ENCODE data around the gene SRP9. TPM values are rescaled to one million over a fixed set of nuclear protein-coding genes. Genes with fewer than 3 reads are reported as not detected.

The SRP9 gene
- total and polyA plus RNA-seq, 2 donors (not counting 1 experiment from before 2014, with no cell fraction given) = 73.4 to 117 TPM

GRCh38 chr1:225825078-225825477, 47.5 kb downstream of the SRP9 start:
- ATAC-seq (ENCODE audit: low read depth) (no peak), DNase-seq (no peak)
- Histone ChIP-seq H2AFZ (ENCODE audit: insufficient read depth, low read depth, low read length, poor library complexity, severe bottlenecking) (no peak overlapping the region), H4K20me1 (ENCODE audit: control insufficient read depth, insufficient read depth, low read length, poor library complexity, severe bottlenecking) (no peaks in the 10 kb centered on the region), H3K4me2 (replicated peaks; ENCODE audit: low read depth, low read length, poor library complexity, severe bottlenecking) (no peak overlapping the region), H3K27me3 (replicated peaks in 1 of 4; ENCODE audit: control extremely low read depth in 1 of 4, control insufficient read depth in 3 of 4, insufficient read depth in 4 of 4, low read length in 3 of 4) (peaks cover 0 to 2% (median 0%) of the 10 kb centered on the region in 4 experiments), H3K27ac (ENCODE audit: low read length in 2 of 2) (no peak overlapping the region), H3K4me1 (ENCODE audit: control insufficient read depth in 2 of 2, insufficient read depth in 2 of 2, low read length in 2 of 2) (no peaks in the 10 kb centered on the region), H3K79me2 (ENCODE audit: control insufficient read depth, insufficient read depth, low read length) (no peaks in the 10 kb centered on the region), H3K4me3 (ENCODE audit: control extremely low read depth in 1 of 5, extremely low read depth in 1 of 5, insufficient read depth in 1 of 5, low read depth in 2 of 5, low read length in 4 of 5) (no peak overlapping the region), H3K9me3 (ENCODE audit: control extremely low read depth in 1 of 3, control insufficient read depth in 2 of 3, insufficient read depth in 1 of 3, low read length in 2 of 3) (no peaks in the 10 kb centered on the region), H3K9ac (ENCODE audit: low read length) (no peak overlapping the region), H3K36me3 (replicated peaks in 1 of 2; ENCODE audit: control extremely low read depth in 1 of 2, control insufficient read depth in 1 of 2, extremely low read depth in 1 of 2, insufficient read depth in 2 of 2, low read length in 1 of 2) (no peaks in the 10 kb centered on the region)
- no peaks in the 10 kb centered on the region for H3K27me3 Mint-ChIP-seq
- TF ChIP-seq CTCF (IDR thresholded peaks at IDR 0.05) (no peak), EZH2 (IDR thresholded peaks at IDR 0.05; ENCODE audit: borderline replicate concordance, insufficient read depth, low read depth, low read length, poor library complexity, severe bottlenecking) (no peak)
- H3K4me1 Mint-ChIP-seq = no peaks in the 10 kb centered on the region
- H3K4me3 Mint-ChIP-seq = no peak overlapping the region
- H3K9me3 Mint-ChIP-seq (ENCODE audit: insufficient read depth) = no peaks in the 10 kb centered on the region
- H3K27ac Mint-ChIP-seq = no peak overlapping the region
- POLR2A ChIA-PET = no interaction called here
- CTCF ChIA-PET = interaction anchor here (0.5 kb wide), 1 partner anchor 1970 kb away, joined by 3 read pairs; no protein-coding TSS in a partner anchor
- intact Hi-C loops (cut with micrococcal nuclease) = no loop called here
- WGBS (ENCODE audit: insufficient coverage) = 92% methylated on average over 6 of the region's 6 CpGs

GRCh38 chr1:225825607-225826007, 48.0 kb downstream of the SRP9 start:
- H3K4me3 Mint-ChIP-seq = no peak overlapping the region
- CTCF ChIA-PET = interaction anchor here (0.5 kb wide), 1 partner anchor 1970 kb away, joined by 3 read pairs; no protein-coding TSS in a partner anchor
- peaks cover 0 to 2% (median 0%) of the 10 kb centered on the region in 4 experiments for H3K27me3 ChIP-seq (replicated peaks in 1 of 4; ENCODE audit: control extremely low read depth in 1 of 4, control insufficient read depth in 3 of 4, insufficient read depth in 4 of 4, low read length in 3 of 4)
- no peak for DNase-seq
- no peaks in the 10 kb centered on the region for H4K20me1 ChIP-seq (ENCODE audit: control insufficient read depth, insufficient read depth, low read length, poor library complexity, severe bottlenecking)
- H3K27ac Mint-ChIP-seq = no peak overlapping the region
- H3K79me2 ChIP-seq (ENCODE audit: control insufficient read depth, insufficient read depth, low read length) = no peaks in the 10 kb centered on the region
- 76% methylated on average over 5 of the region's 7 CpGs for WGBS (ENCODE audit: insufficient coverage)
- TF ChIP-seq EZH2 (IDR thresholded peaks at IDR 0.05; ENCODE audit: borderline replicate concordance, insufficient read depth, low read depth, low read length, poor library complexity, severe bottlenecking) (no peak), CTCF (IDR thresholded peaks at IDR 0.05) (no peak)
- H3K36me3 ChIP-seq (replicated peaks in 1 of 2; ENCODE audit: control extremely low read depth in 1 of 2, control insufficient read depth in 1 of 2, extremely low read depth in 1 of 2, insufficient read depth in 2 of 2, low read length in 1 of 2) = no peaks in the 10 kb centered on the region
- no peaks in the 10 kb centered on the region for H3K4me1 ChIP-seq (ENCODE audit: control insufficient read depth in 2 of 2, insufficient read depth in 2 of 2, low read length in 2 of 2)
- no peak overlapping the region for H3K27ac ChIP-seq (ENCODE audit: low read length in 2 of 2)
- ATAC-seq (ENCODE audit: low read depth) = no peak
- no peaks in the 10 kb centered on the region for H3K4me1 Mint-ChIP-seq
- no peaks in the 10 kb centered on the region for H3K9me3 ChIP-seq (ENCODE audit: control extremely low read depth in 1 of 3, control insufficient read depth in 2 of 3, insufficient read depth in 1 of 3, low read length in 2 of 3)
- no peak overlapping the region for H3K4me3 ChIP-seq (ENCODE audit: control extremely low read depth in 1 of 5, extremely low read depth in 1 of 5, insufficient read depth in 1 of 5, low read depth in 2 of 5, low read length in 4 of 5)
- no peak overlapping the region for H3K4me2 ChIP-seq (replicated peaks; ENCODE audit: low read depth, low read length, poor library complexity, severe bottlenecking)
- no peak overlapping the region for H2AFZ ChIP-seq (ENCODE audit: insufficient read depth, low read depth, low read length, poor library complexity, severe bottlenecking)
- intact Hi-C loops (cut with micrococcal nuclease) = no loop called here
- H3K27me3 Mint-ChIP-seq = no peaks in the 10 kb centered on the region
- no peak overlapping the region for H3K9ac ChIP-seq (ENCODE audit: low read length)
- POLR2A ChIA-PET = no interaction called here
- no peaks in the 10 kb centered on the region for H3K9me3 Mint-ChIP-seq (ENCODE audit: insufficient read depth)
